Hematopoietic multipotent progenitor cell treated with erythropoietin and hydrocortisone succinate and interleukin-3 and kit ligand, for 15 days (in vitro differentiated cells): Measurements from ENCODE around the gene C1orf167.

Source experiments
- DNase-seq: peaks from one replicate; pipeline ENCODE4 v3.0.0-alpha.2; 2015; ENCODE audit warnings: low spot score

The C1orf167 gene

GRCh38 chr1:11761988-11762406, at the start of gene C1orf167:
Gene C1orf167, plus strand, starts transcription at chr1:11762193. Its CDS starts 2,208 bp downstream, at chr1:11764401.
- DNase-seq, result peak; percentile 46

DNA sequence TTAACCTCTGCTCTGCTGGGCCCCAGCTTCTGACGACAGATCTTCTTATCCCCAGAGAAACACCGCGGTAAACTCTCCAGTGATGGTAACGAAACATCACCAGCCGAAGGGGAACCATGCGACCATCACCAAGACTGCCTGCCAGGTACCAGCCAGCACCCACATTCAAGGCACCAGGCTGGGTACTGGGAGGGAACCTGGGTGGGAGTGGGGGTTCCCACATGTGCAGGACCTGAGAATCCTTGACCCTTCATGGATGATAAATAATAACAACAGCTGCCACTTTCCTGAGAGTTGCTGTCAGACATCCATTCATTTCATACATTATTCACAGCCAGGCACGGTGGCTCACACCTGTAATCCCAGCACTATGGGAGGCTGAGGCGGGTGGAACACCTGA, 49.7 kb upstream of the C1orf167 start:
- no peak for DNase-seq

GRCh38 chr1:11713095-11713494, 48.9 kb upstream of the C1orf167 start:
- DNase-seq, result no peak

- DNase-seq, result no peak
These were observed 47.0 kb upstream of the C1orf167 start for GRCh38 chr1:11714831-11715575.

DNA sequence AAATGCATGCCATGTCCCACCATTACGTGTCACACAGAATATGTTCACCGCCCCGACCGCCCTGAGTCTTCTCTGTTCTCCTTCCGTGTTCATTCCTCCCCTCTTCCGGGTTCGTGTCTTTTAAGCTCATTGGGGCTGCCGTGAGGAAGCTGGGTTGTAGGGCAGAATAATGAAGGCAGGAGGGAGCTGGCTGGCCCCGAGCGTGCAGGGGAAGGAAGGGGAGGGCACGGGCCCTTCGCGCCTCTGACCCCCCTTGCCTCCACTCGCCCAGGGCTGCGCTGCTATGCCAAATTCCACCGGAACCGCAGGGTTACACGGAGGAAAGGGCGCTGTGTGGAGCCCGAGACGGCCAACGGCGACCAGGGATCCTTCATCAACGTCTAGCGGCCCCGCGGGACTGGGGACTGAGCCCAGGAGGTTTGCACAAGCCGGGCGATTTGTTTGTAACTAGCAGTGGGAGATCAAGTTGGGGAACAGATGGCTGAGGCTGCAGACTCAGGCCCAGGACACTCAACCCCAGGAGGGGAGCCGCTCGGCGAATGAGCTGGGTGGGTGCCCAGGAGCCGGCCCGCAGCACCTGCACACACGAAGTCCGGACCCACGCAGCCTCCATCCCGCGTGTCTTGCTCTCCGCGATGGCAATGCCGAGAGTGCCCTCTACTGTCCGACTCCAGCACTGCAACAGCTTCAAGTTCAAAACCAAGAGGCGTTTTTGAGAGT, 42.5 kb upstream of the C1orf167 start:
- DNase-seq, result peak; percentile 82

DNA sequence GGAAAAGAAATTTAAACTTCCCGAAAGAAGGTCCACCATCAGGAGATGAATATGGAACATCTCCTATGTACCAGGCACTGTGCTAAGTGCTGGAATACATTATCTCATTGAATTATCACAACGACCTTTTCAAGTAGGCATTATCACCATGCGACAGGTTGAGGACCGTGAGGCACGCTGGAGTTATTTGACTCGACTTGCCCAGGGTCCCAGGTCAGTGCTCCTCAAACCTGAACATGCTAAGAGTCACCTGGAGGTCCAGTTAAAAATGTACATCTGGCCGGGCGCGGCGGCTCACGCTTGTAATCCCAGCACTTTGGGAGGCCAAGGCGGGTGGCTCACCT, 42.0 kb upstream of the C1orf167 start:
- no peak for DNase-seq

DNA sequence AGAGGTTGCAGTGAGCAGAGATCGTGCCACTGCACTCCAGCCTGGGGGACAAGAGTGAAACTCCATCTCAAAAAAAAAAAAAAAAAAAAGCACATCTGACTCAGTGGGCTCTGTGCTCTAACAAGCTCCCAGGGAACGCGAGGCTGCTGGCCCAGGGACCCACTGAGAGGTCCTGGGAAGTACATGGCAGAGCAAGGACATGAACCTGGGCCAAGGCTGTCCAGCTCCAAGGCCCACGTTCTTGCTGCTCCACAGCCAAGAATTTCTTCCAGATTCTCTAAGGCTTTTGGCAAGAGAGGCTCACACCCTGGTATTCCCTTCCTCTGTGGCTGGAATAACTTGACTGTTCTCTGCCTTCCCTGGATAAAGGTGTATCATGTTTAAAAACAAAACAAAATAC, 41.5 kb upstream of the C1orf167 start:
- DNase-seq, result no peak

DNA sequence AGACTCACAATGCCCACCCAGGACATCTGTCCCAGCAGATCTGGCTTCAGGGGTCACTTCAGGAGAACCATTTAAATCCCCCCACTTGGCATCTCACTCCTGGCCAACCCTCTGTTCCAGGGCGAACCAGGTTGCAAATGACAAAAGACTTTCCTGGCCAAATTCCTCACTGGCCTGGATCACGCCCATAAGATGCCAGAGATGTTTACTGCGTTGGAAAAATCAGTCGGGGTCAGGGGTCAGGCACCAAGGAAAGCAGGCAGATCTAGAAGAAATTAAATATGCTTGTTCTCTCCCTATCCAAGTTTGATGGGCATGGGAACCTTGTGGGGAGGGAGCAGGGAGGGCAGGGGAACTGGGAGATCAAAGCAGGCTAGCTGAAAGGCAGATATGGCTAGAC, 40.7 kb upstream of the C1orf167 start:
- no peak for DNase-seq

GRCh38 chr1:11722538-11722937, 39.5 kb upstream of the C1orf167 start:
- no peak for DNase-seq

- no peak for DNase-seq
These were observed 36.4 kb upstream of the C1orf167 start for GRCh38 chr1:11725616-11726015.

GRCh38 chr1:11727119-11727518, 34.9 kb upstream of the C1orf167 start:
- DNase-seq, result no peak

GRCh38 chr1:11728126-11728806, 33.7 kb upstream of the C1orf167 start:
- no peak for DNase-seq

GRCh38 chr1:11729155-11729497, 32.9 kb upstream of the C1orf167 start:
- no peak for DNase-seq

GRCh38 chr1:11729498-11730428, 32.2 kb upstream of the C1orf167 start:
- DNase-seq, result no peak

DNA sequence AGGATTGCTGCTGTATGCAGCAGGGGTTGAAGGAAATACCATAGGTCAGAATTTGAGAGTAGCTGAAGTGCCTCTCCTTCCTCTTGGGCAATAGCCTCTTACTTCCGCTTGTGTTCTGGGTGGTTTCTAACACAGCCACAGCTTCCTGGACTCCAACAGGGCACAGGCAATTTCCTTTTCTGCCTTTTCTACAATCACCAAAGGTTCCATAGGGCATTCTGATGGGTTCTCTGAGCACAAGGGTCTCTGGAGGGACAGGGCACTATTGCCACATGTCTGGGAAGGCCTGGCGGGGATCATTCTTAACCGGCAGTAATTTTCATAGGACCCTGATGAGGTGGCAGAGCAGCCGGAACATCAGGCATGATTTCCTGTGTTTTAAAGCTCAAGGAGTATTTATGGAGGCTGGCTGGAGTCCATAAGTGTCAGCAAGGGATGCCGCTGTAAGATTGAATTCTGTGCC, 31.5 kb upstream of the C1orf167 start:
- no peak for DNase-seq

DNA sequence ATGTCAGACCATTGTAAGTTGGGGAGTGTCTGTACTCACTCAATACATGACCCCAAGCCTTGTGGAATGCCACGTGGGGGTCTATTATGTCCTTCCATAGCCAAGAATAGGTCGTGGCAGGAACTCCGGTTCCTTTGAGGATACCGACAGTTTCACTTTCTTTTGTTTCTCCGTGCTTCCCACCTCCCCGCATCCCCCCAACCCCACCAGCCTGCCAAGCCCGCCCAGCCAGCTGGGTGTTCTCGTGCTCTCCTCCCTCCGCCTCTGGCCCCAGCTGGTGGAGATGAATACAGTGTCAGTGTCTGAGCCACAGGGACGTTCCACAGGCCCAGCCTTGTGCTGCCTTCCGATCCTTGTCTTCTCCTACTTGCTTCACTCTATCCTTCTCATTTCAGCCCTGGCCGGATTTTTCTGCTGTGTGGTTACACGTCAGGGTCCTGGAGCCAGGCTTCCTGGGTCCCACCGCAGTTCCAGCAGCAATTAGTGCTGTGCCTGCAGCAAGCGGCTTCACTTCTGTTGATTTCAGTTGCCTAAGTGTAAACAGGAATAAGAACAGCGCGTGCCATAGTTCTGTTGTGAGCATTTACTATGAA, 30.2 kb upstream of the C1orf167 start:
- DNase-seq, result peak; percentile 54

GRCh38 chr1:11733306-11733705, 28.7 kb upstream of the C1orf167 start:
- DNase-seq, result no peak

DNA sequence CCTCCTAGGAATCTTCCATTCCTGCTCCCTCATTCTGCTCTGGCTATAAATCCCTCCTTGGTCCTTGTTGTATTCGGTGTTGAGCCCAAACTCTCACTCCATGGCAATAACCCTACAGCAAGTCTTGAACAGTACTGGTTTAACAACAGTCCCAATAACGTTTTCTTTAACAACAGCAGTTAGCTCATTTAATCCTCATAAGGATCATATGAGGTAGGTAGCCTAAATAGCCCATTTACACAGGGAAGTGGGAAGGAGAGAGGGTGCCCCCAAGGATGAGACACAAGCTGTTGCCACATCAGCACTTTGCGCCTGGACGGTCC, 26.5 kb upstream of the C1orf167 start:
- no peak for DNase-seq

DNA sequence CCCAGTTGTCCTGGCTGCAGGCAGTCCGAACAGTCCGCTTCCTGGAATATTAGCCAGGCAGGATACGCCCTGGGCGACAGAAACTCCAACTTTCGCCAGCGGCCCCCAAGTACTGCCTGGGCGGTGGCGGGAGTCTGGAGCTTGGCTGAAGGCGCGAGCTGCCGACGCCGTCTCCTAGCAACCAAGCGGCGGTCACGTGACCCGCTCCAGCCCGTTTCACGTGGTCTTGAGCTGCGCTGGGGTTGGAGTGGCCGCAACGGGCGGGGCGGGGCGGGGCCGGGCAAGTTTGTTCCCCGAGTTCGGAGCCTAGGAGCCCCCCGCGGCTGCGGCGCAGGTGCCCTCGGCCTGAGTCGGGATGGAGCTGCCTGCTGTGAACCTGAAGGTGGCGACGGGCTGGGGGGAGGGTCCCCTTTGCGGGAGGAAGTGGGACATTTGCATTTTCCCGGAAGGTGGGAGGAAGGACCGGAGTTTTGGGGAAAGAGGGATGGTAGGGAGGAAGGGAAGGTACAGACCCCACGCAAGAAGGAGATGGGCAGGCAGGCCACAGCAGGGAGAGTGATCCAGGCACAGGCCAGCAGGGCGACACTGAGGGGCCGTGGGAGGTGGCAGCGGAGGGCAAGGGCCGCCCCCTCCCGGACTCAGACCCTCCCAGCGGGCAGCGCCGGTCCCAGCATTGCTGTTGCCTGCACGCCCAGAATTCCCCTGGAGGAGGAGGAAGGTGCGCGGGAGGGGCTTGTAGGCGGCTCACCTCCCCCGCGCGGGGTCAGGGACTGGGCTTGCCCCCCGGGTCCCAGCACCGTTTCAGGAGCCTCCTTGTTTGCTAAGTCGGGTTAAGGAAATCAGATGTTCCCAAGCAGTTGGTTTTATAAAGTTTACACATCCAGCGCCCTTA, 25.9 kb upstream of the C1orf167 start, which contains the start of gene AGTRAP:
AGTRAP (plus strand) TSS at position 283 of the 892 bp plus-strand sequence; CDS start at position 356, 73 bp downstream.
- DNase-seq, result peak; percentile 94
